ENCODE results near the gene MTERF4.
"Not testable (repeated sequence)": the region's sequence is repeated elsewhere in the genome, so short reads cannot be mapped to it uniquely, and the experiment has no call there.

MTERF4 gene

GRCh38 chr2:241108271-241109209 is 6.5 kb upstream of the MTERF4 start:
- in situ Hi-C loops (cut with MboI; ENCODE audit: low sequenced_read_pairs, unreplicated experiment), result no loop called here
- no peak for DNase-seq (ENCODE audit: low spot score)
- TF ChIP-seq CTCF (IDR thresholded peaks at IDR 0.05; ENCODE audit: borderline replicate concordance, control extremely low read depth, extremely low read depth, insufficient read depth, missing control alignments), result no peak

DNA sequence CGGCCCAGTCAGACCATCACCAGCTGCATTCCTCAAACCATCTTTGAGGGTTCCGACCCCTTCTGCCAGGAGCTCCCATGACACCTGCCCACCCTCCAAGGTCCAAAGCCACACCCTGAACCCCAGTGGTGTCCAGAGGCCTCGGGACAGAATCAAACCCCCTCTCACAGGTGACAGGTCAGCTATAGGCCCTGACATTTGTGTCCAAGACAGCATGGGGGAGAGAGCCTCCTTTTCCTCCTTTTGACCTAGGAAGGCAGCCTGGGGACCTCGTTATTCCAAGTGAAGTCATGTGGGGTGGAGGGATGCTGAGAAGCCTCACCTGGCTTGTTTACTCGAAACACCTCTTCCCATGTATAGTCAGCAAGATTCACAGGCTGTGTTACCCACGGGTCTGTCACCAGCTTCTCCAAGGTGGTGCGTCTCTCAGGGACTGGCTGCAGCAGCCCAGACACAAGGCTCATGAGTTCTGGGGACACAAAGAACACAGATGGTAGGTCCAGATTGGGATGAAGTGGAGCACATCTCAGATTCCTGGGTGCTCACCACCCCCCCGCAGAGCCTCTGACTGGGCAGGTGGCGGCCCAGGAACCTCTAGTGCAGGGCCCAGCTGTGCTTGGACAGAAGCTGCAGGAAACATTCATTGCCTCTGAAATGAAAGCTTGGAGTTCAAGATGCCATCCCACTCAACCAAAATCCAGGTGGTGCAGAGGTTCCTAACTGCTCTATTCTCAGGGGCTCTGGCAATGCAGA is 5.1 kb upstream of the MTERF4 start:
- in situ Hi-C loops (cut with MboI; ENCODE audit: low sequenced_read_pairs, unreplicated experiment), result no loop called here
- no peak for DNase-seq (ENCODE audit: low spot score)
- TF ChIP-seq CTCF (IDR thresholded peaks at IDR 0.05; ENCODE audit: borderline replicate concordance, control extremely low read depth, extremely low read depth, insufficient read depth, missing control alignments), result no peak

DNA sequence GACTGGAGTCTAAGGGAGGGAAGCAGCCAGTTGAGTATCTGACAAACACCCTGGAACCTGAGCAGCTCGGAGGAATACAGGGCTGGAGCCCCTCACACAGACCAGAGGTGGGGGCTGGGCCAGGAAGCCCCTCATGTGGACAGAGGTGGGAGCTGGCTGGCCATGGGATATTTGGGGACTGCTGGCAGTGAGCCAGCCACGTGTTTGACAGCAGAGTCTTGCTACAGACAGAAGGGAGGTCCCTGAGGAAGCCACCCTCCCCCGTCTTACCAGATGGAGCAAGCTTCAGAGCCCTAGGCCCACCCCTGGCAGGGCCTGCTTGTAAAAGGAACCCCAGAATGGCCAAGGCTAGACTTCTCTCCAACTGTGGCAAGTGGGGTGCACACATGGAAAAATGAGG is 3.6 kb upstream of the MTERF4 start:
- TF ChIP-seq CTCF (IDR thresholded peaks at IDR 0.05; ENCODE audit: borderline replicate concordance, control extremely low read depth, extremely low read depth, insufficient read depth, missing control alignments), result no peak
- no peak for DNase-seq (ENCODE audit: low spot score)
- in situ Hi-C loops (cut with MboI; ENCODE audit: low sequenced_read_pairs, unreplicated experiment), result no loop called here

DNA sequence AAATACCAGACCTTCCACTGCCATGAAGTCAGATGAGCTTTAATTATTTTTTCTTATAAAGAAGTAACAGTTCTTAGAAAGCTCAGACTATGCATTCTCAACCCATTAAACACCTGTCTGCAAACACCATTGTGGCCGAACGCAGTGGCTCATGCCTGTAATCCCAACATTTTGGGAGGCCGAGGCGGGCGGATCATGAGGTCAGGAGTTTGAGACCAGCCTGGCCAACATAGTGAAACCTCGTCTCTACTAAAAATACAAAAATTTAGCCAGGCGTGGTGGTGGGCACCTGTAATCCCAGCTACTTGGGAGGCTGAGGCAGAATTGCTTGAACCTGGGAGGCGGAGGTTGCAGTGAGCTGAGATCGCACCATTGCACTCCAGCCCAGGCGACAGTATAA is 2.5 kb upstream of the MTERF4 start:
- DNase-seq (ENCODE audit: low spot score); in situ Hi-C loops (cut with MboI; ENCODE audit: low sequenced_read_pairs, unreplicated experiment): not testable (repeated sequence)

DNA sequence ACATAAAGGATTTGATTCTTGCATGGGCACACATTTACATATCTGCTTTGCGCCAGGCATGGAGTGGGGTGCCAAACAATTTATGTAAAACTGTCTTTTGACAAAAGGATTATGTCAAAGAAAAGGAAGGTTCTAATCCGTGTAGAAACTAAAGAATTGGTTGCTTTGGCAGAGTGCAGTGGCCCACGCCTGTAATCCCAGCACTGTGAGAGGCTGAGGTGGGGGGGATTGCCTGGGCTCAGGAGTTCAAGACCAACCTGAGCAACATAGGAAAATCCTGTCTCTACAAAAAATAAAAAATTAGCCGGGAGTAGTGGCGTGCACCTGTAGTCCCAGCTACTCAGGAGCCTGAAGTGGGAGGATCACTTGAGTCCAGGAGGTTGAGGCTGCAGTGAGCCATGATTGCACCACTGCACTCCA is 1.1 kb upstream of the MTERF4 start:
- in situ Hi-C loops (cut with MboI; ENCODE audit: low sequenced_read_pairs, unreplicated experiment), result no loop called here
- no peak for DNase-seq (ENCODE audit: low spot score)
- TF ChIP-seq CTCF (IDR thresholded peaks at IDR 0.05; ENCODE audit: borderline replicate concordance, control extremely low read depth, extremely low read depth, insufficient read depth, missing control alignments), result no peak

- DNase-seq (ENCODE audit: low spot score), result no peak
- in situ Hi-C loops (cut with MboI; ENCODE audit: low sequenced_read_pairs, unreplicated experiment), result no loop called here
- TF ChIP-seq CTCF (IDR thresholded peaks at IDR 0.05; ENCODE audit: borderline replicate concordance, control extremely low read depth, extremely low read depth, insufficient read depth, missing control alignments), result no peak
Measured at GRCh38 chr2:241099246-241099645, 2.8 kb downstream of the MTERF4 start.

DNA sequence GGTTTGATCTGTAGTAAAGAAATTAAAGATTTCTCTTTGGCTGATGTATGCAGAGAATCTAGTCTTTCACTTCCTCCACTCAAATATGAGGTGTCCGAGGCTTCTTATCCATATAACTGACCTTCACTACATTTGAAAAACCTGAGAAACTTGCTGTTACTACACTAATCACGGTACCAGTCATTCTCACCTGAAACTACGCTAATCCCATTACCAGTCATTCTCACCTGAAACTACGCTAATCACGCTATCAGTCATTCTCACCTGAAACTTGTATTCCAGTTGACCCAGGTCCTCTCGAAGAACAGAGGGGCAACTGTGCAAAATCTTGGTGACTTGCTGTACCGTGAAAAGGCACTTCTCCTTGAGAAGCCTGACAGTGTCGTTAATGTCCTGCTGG is 5.1 kb downstream of the MTERF4 start:
- TF ChIP-seq CTCF (IDR thresholded peaks at IDR 0.05; ENCODE audit: borderline replicate concordance, control extremely low read depth, extremely low read depth, insufficient read depth, missing control alignments), result no peak
- in situ Hi-C loops (cut with MboI; ENCODE audit: low sequenced_read_pairs, unreplicated experiment), result no loop called here
- DNase-seq (ENCODE audit: low spot score), result no peak

All from GM13976 (cell line).